K562 (cell line): ENCODE measurements around the gene ANKRD44. TPM values are rescaled to one million over a fixed set of nuclear protein-coding genes. Genes with fewer than 3 reads are reported as not detected.

Experiments
- EP400 ChIP-seq: fragments of 450-650 bp; IDR thresholded peaks from 2 replicates; pipeline ENCODE4 v1.6.1; 2017; ENCODE audit warnings: antibody characterized with exemption, mild to moderate bottlenecking, moderate library complexity
- SMARCC2 ChIP-seq: fragments of 450-650 bp; IDR thresholded peaks from 2 replicates; pipeline ENCODE4 v1.6.1; 2017; ENCODE audit warnings: antibody characterized with exemption, moderate library complexity, mild to moderate bottlenecking, low read depth
- ZNF24 ChIP-seq: fragments of 450-650 bp; IDR thresholded peaks from 2 replicates; pipeline ENCODE4 v1.6.1; 2016
- ZNF263 ChIP-seq: sonication (generic); formaldehyde crosslinking; IDR thresholded peaks from 2 replicates; pipeline ENCODE4 v1.8.0; 2022; ENCODE audit warnings: mild to moderate bottlenecking, missing genetic modification reagents, borderline replicate concordance
- polyA plus RNA-seq, 8 experiments: library from polyadenylated mRNA; depleted of rRNA in 4 of 8; stranded (reverse) in 5 of 8; unstranded in 3 of 8; fragments of >200 nt; fragmentation: Nextera tagmentation in 2 of 8; fragmentation: Illumina TruSeq in 1 of 8; extraction: Ambion mirVana in 2 of 8; extraction: Trizol in 1 of 8; gene quantifications; 2 replicates each; pipeline versions ENCODE4 v1.2.1 to v1.2.3, GENCODE V29; 2011 to 2014; ENCODE audit warnings: inconsistent platforms in 1 of 8, missing spikeins in 1 of 8
- total RNA-seq, 7 experiments: library from RNA; depleted of rRNA in 6 of 7; stranded (reverse); fragments of >200 nt in 6 of 7; fragmentation: Illumina TruSeq in 2 of 7; extraction: Trizol in 2 of 7; gene quantifications; 2 replicates each; pipeline versions ENCODE4 v1.2.1 to v1.2.3, GENCODE V29; 2011 to 2021; ENCODE audit warnings: low replicate concordance in 1 of 7
- TF ChIP-seq, protein P1 (sequence below): sonication (generic); formaldehyde crosslinking; IDR thresholded peaks from 2 replicates; pipeline ENCODE4 v1.8.0; 2023; ENCODE audit warnings: mild to moderate bottlenecking, missing genetic modification reagents
- TF ChIP-seq, protein P2 (sequence below): sonication (generic); formaldehyde crosslinking; IDR thresholded peaks from 2 replicates; pipeline ENCODE4 v1.5.0; 2020; ENCODE audit warnings: missing genetic modification reagents
- TF ChIP-seq, protein P3 (sequence below): fragments of 450-650 bp; IDR thresholded peaks from 2 replicates; pipeline ENCODE4 v1.6.1; 2016; ENCODE audit warnings: mild to moderate bottlenecking
- TF ChIP-seq, protein P4 (sequence below): sonication (generic); formaldehyde crosslinking; IDR thresholded peaks from 2 replicates; pipeline ENCODE4 v1.8.1; 2022; ENCODE audit warnings: missing genetic modification reagents
- TF ChIP-seq, protein P5 (sequence below): fragments of 450-650 bp; IDR thresholded peaks from 2 replicates; pipeline ENCODE4 v1.7.0; 2016; ENCODE audit warnings: borderline replicate concordance
- TF ChIP-seq, protein P6 (sequence below): IDR thresholded peaks from 2 replicates; pipeline ENCODE4 v1.6.1; 2012; ENCODE audit warnings: low read depth, low read length, improper control_type of control experiment, borderline replicate concordance
- TF ChIP-seq, protein P7 (sequence below), 3 experiments: IDR thresholded peaks in 2 of 3; conservative IDR thresholded peaks in 1 of 3; 2 replicates each; pipeline ENCODE4 v1.5.1; 2011 to 2012; ENCODE audit warnings: low read length in 3 of 3, mild to moderate bottlenecking in 3 of 3, control low read depth in 2 of 3, improper control_type of control experiment in 1 of 3, inconsistent platforms in 1 of 3, low read depth in 1 of 3, mixed read lengths in 1 of 3, moderate library complexity in 1 of 3; ENCODE audit not compliant: insufficient read depth in 2 of 3

Gene ANKRD44
- total and polyA plus RNA-seq, 9 of the 15 experiments (the other 6 are each of a cell fraction or from before 2014, with no cell fraction given): 0.03 to 0.64 (median 0.07) TPM; not detected in 3

DNA sequence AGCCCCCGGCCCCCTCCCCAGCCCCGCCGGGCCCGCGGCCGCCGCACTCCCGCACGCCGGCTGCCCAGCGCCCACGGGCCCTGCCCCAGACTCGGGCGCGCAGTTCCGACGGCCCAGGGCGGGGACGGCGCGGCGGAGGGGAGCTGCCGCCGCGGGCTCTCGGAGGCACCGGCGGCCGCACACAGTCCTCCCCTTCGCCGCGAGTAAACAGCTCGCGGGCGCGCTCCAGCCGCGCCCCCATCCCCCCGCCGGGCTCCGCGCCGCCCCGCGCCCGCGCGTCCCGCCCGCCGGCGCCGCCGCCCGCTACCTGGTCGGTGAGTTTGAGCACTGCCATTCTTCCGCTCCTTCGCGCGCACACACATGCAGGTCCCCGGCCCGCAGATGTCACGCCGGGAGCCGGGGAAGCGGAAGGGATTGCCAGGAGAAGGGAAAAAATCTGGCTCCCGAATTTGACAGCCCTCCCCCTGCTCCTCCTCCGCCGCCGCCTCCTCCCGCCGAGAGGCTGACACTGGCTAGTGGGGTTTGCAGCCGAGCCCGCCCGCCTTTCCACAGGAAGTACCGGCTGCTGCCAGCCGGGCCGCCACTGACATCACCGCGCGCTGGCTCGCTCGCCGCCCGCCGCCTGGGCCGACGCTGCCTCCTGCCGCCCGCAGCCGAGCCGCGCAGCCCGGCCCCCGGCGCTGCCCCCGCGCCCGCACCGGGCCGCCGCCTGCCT lies at the start of gene ANKRD44 (continued):
- TF ChIP-seq, protein P1, sequence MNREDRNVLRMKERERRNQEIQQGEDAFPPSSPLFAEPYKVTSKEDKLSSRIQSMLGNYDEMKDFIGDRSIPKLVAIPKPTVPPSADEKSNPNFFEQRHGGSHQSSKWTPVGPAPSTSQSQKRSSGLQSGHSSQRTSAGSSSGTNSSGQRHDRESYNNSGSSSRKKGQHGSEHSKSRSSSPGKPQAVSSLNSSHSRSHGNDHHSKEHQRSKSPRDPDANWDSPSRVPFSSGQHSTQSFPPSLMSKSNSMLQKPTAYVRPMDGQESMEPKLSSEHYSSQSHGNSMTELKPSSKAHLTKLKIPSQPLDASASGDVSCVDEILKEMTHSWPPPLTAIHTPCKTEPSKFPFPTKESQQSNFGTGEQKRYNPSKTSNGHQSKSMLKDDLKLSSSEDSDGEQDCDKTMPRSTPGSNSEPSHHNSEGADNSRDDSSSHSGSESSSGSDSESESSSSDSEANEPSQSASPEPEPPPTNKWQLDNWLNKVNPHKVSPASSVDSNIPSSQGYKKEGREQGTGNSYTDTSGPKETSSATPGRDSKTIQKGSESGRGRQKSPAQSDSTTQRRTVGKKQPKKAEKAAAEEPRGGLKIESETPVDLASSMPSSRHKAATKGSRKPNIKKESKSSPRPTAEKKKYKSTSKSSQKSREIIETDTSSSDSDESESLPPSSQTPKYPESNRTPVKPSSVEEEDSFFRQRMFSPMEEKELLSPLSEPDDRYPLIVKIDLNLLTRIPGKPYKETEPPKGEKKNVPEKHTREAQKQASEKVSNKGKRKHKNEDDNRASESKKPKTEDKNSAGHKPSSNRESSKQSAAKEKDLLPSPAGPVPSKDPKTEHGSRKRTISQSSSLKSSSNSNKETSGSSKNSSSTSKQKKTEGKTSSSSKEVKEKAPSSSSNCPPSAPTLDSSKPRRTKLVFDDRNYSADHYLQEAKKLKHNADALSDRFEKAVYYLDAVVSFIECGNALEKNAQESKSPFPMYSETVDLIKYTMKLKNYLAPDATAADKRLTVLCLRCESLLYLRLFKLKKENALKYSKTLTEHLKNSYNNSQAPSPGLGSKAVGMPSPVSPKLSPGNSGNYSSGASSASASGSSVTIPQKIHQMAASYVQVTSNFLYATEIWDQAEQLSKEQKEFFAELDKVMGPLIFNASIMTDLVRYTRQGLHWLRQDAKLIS (CRISPR knock-in tag): no peak
- no peak for TF ChIP-seq SMARCC2
- TF ChIP-seq, protein P2, sequence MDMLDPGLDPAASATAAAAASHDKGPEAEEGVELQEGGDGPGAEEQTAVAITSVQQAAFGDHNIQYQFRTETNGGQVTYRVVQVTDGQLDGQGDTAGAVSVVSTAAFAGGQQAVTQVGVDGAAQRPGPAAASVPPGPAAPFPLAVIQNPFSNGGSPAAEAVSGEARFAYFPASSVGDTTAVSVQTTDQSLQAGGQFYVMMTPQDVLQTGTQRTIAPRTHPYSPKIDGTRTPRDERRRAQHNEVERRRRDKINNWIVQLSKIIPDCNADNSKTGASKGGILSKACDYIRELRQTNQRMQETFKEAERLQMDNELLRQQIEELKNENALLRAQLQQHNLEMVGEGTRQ (CRISPR knock-in tag): no peak
- TF ChIP-seq, protein P3, sequence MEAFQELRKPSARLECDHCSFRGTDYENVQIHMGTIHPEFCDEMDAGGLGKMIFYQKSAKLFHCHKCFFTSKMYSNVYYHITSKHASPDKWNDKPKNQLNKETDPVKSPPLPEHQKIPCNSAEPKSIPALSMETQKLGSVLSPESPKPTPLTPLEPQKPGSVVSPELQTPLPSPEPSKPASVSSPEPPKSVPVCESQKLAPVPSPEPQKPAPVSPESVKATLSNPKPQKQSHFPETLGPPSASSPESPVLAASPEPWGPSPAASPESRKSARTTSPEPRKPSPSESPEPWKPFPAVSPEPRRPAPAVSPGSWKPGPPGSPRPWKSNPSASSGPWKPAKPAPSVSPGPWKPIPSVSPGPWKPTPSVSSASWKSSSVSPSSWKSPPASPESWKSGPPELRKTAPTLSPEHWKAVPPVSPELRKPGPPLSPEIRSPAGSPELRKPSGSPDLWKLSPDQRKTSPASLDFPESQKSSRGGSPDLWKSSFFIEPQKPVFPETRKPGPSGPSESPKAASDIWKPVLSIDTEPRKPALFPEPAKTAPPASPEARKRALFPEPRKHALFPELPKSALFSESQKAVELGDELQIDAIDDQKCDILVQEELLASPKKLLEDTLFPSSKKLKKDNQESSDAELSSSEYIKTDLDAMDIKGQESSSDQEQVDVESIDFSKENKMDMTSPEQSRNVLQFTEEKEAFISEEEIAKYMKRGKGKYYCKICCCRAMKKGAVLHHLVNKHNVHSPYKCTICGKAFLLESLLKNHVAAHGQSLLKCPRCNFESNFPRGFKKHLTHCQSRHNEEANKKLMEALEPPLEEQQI: no peak
- no peak for TF ChIP-seq ZNF24
- TF ChIP-seq, protein P4, sequence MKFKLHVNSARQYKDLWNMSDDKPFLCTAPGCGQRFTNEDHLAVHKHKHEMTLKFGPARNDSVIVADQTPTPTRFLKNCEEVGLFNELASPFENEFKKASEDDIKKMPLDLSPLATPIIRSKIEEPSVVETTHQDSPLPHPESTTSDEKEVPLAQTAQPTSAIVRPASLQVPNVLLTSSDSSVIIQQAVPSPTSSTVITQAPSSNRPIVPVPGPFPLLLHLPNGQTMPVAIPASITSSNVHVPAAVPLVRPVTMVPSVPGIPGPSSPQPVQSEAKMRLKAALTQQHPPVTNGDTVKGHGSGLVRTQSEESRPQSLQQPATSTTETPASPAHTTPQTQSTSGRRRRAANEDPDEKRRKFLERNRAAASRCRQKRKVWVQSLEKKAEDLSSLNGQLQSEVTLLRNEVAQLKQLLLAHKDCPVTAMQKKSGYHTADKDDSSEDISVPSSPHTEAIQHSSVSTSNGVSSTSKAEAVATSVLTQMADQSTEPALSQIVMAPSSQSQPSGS (CRISPR knock-in tag): no peak
- no peak for TF ChIP-seq EP400
- TF ChIP-seq ZNF263 (CRISPR knock-in tag): no peak
- TF ChIP-seq, protein P5, sequence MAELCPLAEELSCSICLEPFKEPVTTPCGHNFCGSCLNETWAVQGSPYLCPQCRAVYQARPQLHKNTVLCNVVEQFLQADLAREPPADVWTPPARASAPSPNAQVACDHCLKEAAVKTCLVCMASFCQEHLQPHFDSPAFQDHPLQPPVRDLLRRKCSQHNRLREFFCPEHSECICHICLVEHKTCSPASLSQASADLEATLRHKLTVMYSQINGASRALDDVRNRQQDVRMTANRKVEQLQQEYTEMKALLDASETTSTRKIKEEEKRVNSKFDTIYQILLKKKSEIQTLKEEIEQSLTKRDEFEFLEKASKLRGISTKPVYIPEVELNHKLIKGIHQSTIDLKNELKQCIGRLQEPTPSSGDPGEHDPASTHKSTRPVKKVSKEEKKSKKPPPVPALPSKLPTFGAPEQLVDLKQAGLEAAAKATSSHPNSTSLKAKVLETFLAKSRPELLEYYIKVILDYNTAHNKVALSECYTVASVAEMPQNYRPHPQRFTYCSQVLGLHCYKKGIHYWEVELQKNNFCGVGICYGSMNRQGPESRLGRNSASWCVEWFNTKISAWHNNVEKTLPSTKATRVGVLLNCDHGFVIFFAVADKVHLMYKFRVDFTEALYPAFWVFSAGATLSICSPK: no peak
- TF ChIP-seq, protein P6, sequence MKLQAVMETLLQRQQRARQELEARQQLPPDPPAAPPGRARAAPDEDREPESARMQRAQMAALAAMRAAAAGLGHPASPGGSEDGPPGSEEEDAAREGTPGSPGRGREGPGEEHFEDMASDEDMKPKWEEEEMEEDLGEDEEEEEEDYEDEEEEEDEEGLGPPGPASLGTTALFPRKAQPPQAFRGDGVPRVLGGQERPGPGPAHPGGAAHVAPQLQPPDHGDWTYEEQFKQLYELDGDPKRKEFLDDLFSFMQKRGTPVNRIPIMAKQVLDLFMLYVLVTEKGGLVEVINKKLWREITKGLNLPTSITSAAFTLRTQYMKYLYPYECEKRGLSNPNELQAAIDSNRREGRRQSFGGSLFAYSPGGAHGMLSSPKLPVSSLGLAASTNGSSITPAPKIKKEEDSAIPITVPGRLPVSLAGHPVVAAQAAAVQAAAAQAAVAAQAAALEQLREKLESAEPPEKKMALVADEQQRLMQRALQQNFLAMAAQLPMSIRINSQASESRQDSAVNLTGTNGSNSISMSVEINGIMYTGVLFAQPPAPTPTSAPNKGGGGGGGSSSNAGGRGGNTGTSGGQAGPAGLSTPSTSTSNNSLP: no peak
- TF ChIP-seq, protein P7, sequence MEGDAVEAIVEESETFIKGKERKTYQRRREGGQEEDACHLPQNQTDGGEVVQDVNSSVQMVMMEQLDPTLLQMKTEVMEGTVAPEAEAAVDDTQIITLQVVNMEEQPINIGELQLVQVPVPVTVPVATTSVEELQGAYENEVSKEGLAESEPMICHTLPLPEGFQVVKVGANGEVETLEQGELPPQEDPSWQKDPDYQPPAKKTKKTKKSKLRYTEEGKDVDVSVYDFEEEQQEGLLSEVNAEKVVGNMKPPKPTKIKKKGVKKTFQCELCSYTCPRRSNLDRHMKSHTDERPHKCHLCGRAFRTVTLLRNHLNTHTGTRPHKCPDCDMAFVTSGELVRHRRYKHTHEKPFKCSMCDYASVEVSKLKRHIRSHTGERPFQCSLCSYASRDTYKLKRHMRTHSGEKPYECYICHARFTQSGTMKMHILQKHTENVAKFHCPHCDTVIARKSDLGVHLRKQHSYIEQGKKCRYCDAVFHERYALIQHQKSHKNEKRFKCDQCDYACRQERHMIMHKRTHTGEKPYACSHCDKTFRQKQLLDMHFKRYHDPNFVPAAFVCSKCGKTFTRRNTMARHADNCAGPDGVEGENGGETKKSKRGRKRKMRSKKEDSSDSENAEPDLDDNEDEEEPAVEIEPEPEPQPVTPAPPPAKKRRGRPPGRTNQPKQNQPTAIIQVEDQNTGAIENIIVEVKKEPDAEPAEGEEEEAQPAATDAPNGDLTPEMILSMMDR (IDR thresholded peaks at IDR 0.05 in 2 of 3, conservative IDR thresholded peaks at IDR 0.05 in 1 of 3; ENCODE audit: insufficient read depth in 2 of 3, low read depth in 1 of 3, low read length in 3 of 3): peak in 2 of 3 experiments; percentile 20 to 71; a peak in 3 of 6 replicates
